ENCODE data around the gene LAIR1. TPM values are rescaled to one million over a fixed set of nuclear protein-coding genes. Genes with fewer than 3 reads are reported as not detected.

LAIR1 gene
- polyA plus RNA-seq, 1 donor, result 13.0 TPM

GRCh38 chr19:54351474-54351873 is 13.3 kb downstream of the LAIR1 start:
- no peak overlapping the region for H3K27ac ChIP-seq (ENCODE audit: low read length)
- H3K4me3 ChIP-seq (ENCODE audit: low read length), result no peak overlapping the region
- H3K4me1 ChIP-seq (ENCODE audit: control insufficient read depth, insufficient read depth, low read length), result no peaks in the 10 kb centered on the region
- H3K27me3 ChIP-seq (ENCODE audit: control insufficient read depth, insufficient read depth, low read length), result no peaks in the 10 kb centered on the region
- no peaks in the 10 kb centered on the region for H3K36me3 ChIP-seq (ENCODE audit: control insufficient read depth, insufficient read depth, low read length)
- no CpG with 5 or more reads among the region's 2 CpGs for WGBS (ENCODE audit: insufficient coverage, low lambda C conversion rate)
- no peak for DNase-seq
- H3K9me3 ChIP-seq (ENCODE audit: control insufficient read depth, low read depth, low read length), result no peaks in the 10 kb centered on the region

- no CpG with 5 or more reads among the region's 6 CpGs for WGBS (ENCODE audit: insufficient coverage, low lambda C conversion rate)
- Histone ChIP-seq H3K27me3 (ENCODE audit: control insufficient read depth, insufficient read depth, low read length) (no peaks in the 10 kb centered on the region), H3K4me1 (ENCODE audit: control insufficient read depth, insufficient read depth, low read length) (no peaks in the 10 kb centered on the region), H3K9me3 (ENCODE audit: control insufficient read depth, low read depth, low read length) (no peaks in the 10 kb centered on the region), H3K4me3 (ENCODE audit: low read length) (no peak overlapping the region), H3K36me3 (ENCODE audit: control insufficient read depth, insufficient read depth, low read length) (no peaks in the 10 kb centered on the region), H3K27ac (ENCODE audit: low read length) (no peak overlapping the region)
- no peak for DNase-seq
Measured at GRCh38 chr19:54345938-54346386, 18.8 kb downstream of the LAIR1 start.

GRCh38 chr19:54343868-54344267 is 20.9 kb downstream of the LAIR1 start:
- Histone ChIP-seq H3K4me1 (ENCODE audit: control insufficient read depth, insufficient read depth, low read length) (no peaks in the 10 kb centered on the region), H3K27me3 (ENCODE audit: control insufficient read depth, insufficient read depth, low read length) (no peaks in the 10 kb centered on the region), H3K4me3 (ENCODE audit: low read length) (no peak overlapping the region), H3K27ac (ENCODE audit: low read length) (no peak overlapping the region), H3K36me3 (ENCODE audit: control insufficient read depth, insufficient read depth, low read length) (no peaks in the 10 kb centered on the region), H3K9me3 (ENCODE audit: control insufficient read depth, low read depth, low read length) (no peaks in the 10 kb centered on the region)
- 100% methylated on average over 1 of the region's 4 CpGs for WGBS (ENCODE audit: insufficient coverage, low lambda C conversion rate)
- no peak for DNase-seq

GRCh38 chr19:54341295-54341694 is 23.4 kb downstream of the LAIR1 start:
- no peak overlapping the region for H3K4me3 ChIP-seq (ENCODE audit: low read length)
- no peaks in the 10 kb centered on the region for H3K27me3 ChIP-seq (ENCODE audit: control insufficient read depth, insufficient read depth, low read length)
- no peaks in the 10 kb centered on the region for H3K9me3 ChIP-seq (ENCODE audit: control insufficient read depth, low read depth, low read length)
- no peaks in the 10 kb centered on the region for H3K36me3 ChIP-seq (ENCODE audit: control insufficient read depth, insufficient read depth, low read length)
- no peak for DNase-seq
- no peak overlapping the region for H3K27ac ChIP-seq (ENCODE audit: low read length)
- 92% methylated on average over 2 of the region's 8 CpGs for WGBS (ENCODE audit: insufficient coverage, low lambda C conversion rate)
- no peaks in the 10 kb centered on the region for H3K4me1 ChIP-seq (ENCODE audit: control insufficient read depth, insufficient read depth, low read length)

- no peak overlapping the region for H3K4me3 ChIP-seq (ENCODE audit: low read length)
- no peaks in the 10 kb centered on the region for H3K27me3 ChIP-seq (ENCODE audit: control insufficient read depth, insufficient read depth, low read length)
- no peaks in the 10 kb centered on the region for H3K4me1 ChIP-seq (ENCODE audit: control insufficient read depth, insufficient read depth, low read length)
- DNase-seq, result no peak
- no peak overlapping the region for H3K27ac ChIP-seq (ENCODE audit: low read length)
- no CpG with 5 or more reads among the region's 9 CpGs for WGBS (ENCODE audit: insufficient coverage, low lambda C conversion rate)
- H3K9me3 ChIP-seq (ENCODE audit: control insufficient read depth, low read depth, low read length), result no peaks in the 10 kb centered on the region
- H3K36me3 ChIP-seq (ENCODE audit: control insufficient read depth, insufficient read depth, low read length), result no peaks in the 10 kb centered on the region
Measured at GRCh38 chr19:54339646-54340358, 24.9 kb downstream of the LAIR1 start.

GRCh38 chr19:54338521-54338920 is 26.2 kb downstream of the LAIR1 start:
- Histone ChIP-seq H3K9me3 (ENCODE audit: control insufficient read depth, low read depth, low read length) (no peaks in the 10 kb centered on the region), H3K36me3 (ENCODE audit: control insufficient read depth, insufficient read depth, low read length) (no peaks in the 10 kb centered on the region), H3K27me3 (ENCODE audit: control insufficient read depth, insufficient read depth, low read length) (no peaks in the 10 kb centered on the region), H3K4me3 (ENCODE audit: low read length) (no peak overlapping the region), H3K4me1 (ENCODE audit: control insufficient read depth, insufficient read depth, low read length) (no peaks in the 10 kb centered on the region), H3K27ac (ENCODE audit: low read length) (no peak overlapping the region)
- DNase-seq, result no peak
- no CpG with 5 or more reads among the region's 6 CpGs for WGBS (ENCODE audit: insufficient coverage, low lambda C conversion rate)

GRCh38 chr19:54337858-54338230 is 26.9 kb downstream of the LAIR1 start:
- no peaks in the 10 kb centered on the region for H3K9me3 ChIP-seq (ENCODE audit: control insufficient read depth, low read depth, low read length)
- no CpG with 5 or more reads among the region's 9 CpGs for WGBS (ENCODE audit: insufficient coverage, low lambda C conversion rate)
- no peaks in the 10 kb centered on the region for H3K4me1 ChIP-seq (ENCODE audit: control insufficient read depth, insufficient read depth, low read length)
- H3K27me3 ChIP-seq (ENCODE audit: control insufficient read depth, insufficient read depth, low read length), result no peaks in the 10 kb centered on the region
- H3K36me3 ChIP-seq (ENCODE audit: control insufficient read depth, insufficient read depth, low read length), result no peaks in the 10 kb centered on the region
- no peak overlapping the region for H3K4me3 ChIP-seq (ENCODE audit: low read length)
- no peak overlapping the region for H3K27ac ChIP-seq (ENCODE audit: low read length)
- no peak for DNase-seq

GRCh38 chr19:54336893-54337857 is 27.6 kb downstream of the LAIR1 start:
- Histone ChIP-seq H3K36me3 (ENCODE audit: control insufficient read depth, insufficient read depth, low read length) (no peaks in the 10 kb centered on the region), H3K4me3 (ENCODE audit: low read length) (no peak overlapping the region), H3K4me1 (ENCODE audit: control insufficient read depth, insufficient read depth, low read length) (no peaks in the 10 kb centered on the region), H3K9me3 (ENCODE audit: control insufficient read depth, low read depth, low read length) (no peaks in the 10 kb centered on the region), H3K27me3 (ENCODE audit: control insufficient read depth, insufficient read depth, low read length) (no peaks in the 10 kb centered on the region), H3K27ac (ENCODE audit: low read length) (no peak overlapping the region)
- DNase-seq, result no peak
- WGBS (ENCODE audit: insufficient coverage, low lambda C conversion rate), result 40% methylated on average over 1 of the region's 34 CpGs

GRCh38 chr19:54335979-54336892 is 28.5 kb downstream of the LAIR1 start:
- Histone ChIP-seq H3K9me3 (ENCODE audit: control insufficient read depth, low read depth, low read length) (no peaks in the 10 kb centered on the region), H3K36me3 (ENCODE audit: control insufficient read depth, insufficient read depth, low read length) (no peaks in the 10 kb centered on the region), H3K27me3 (ENCODE audit: control insufficient read depth, insufficient read depth, low read length) (no peaks in the 10 kb centered on the region), H3K4me1 (ENCODE audit: control insufficient read depth, insufficient read depth, low read length) (no peaks in the 10 kb centered on the region), H3K4me3 (ENCODE audit: low read length) (no peak overlapping the region), H3K27ac (ENCODE audit: low read length) (no peak overlapping the region)
- no CpG with 5 or more reads among the region's 12 CpGs for WGBS (ENCODE audit: insufficient coverage, low lambda C conversion rate)
- DNase-seq, result no peak

GRCh38 chr19:54335164-54335563 is 29.6 kb downstream of the LAIR1 start:
- no peak overlapping the region for H3K27ac ChIP-seq (ENCODE audit: low read length)
- H3K4me3 ChIP-seq (ENCODE audit: low read length), result no peak overlapping the region
- no peaks in the 10 kb centered on the region for H3K9me3 ChIP-seq (ENCODE audit: control insufficient read depth, low read depth, low read length)
- no peaks in the 10 kb centered on the region for H3K27me3 ChIP-seq (ENCODE audit: control insufficient read depth, insufficient read depth, low read length)
- no peaks in the 10 kb centered on the region for H3K36me3 ChIP-seq (ENCODE audit: control insufficient read depth, insufficient read depth, low read length)
- WGBS (ENCODE audit: insufficient coverage, low lambda C conversion rate), result no CpG with 5 or more reads among the region's 5 CpGs
- H3K4me1 ChIP-seq (ENCODE audit: control insufficient read depth, insufficient read depth, low read length), result no peaks in the 10 kb centered on the region
- no peak for DNase-seq
